Ovary (tissue), 3 donors: Measurements from ENCODE around the gene CLN6.

Experiments
- CTCF ChIP-seq, 3 donors: fragments of 450-650 bp in 2 of 3; fragments of 200-600 bp in 1 of 3; IDR thresholded peaks; one replicate each; pipeline versions ENCODE4 v1.5.1 to v1.8.0; 2016 to 2022; ENCODE audit warnings: antibody characterized with exemption in 3 of 3, mild to moderate bottlenecking in 1 of 3
- EP300 ChIP-seq: sonication (generic); formaldehyde crosslinking; IDR thresholded peaks from one replicate; pipeline ENCODE4 v1.6.1; 2017; ENCODE audit warnings: antibody characterized with exemption
- POLR2A ChIP-seq: fragments of 450-650 bp; IDR thresholded peaks from one replicate; pipeline ENCODE4 v1.6.1; 2017; ENCODE audit warnings: antibody characterized with exemption, mild to moderate bottlenecking, moderate library complexity
- donor health status: DM: no; HTN: no; CAD: no.

GRCh38 chr15:68228971-68229385 is 550 bp downstream of the CLN6 start:
- TF ChIP-seq CTCF (IDR thresholded peaks at IDR 0.05) (no peak), POLR2A (no peak), EP300 (no peak)
